Calu3 (cell line): ENCODE results near the gene IHH. TPM values are rescaled to one million over a fixed set of nuclear protein-coding genes. Genes with fewer than 3 reads are reported as not detected.

Experiments used
- BruUV-seq: library from RNA; stranded (reverse); fragments of 400-500 nt; replicated peaks from 2 replicates; lab custom pipeline; 2021; lab: Mats Ljungman, UMichigan
- CTCF ChIA-PET: fragments of 300-600 bp; sonication (Branson Sonifier 250); formaldehyde crosslinking; loops from one replicate; lab custom pipeline; 2022; ENCODE audit warnings: antibody characterized with exemption; lab: Charles Lee
- DNase-seq: peaks from one replicate; pipeline ENCODE4 v3.0.0; 2022
- H3K27ac Mint-ChIP-seq: one replicate; pipeline ENCODE4 v1.8.0; 2022; ENCODE audit warnings: mixed read lengths; ENCODE audit not compliant: unreplicated experiment
- H3K27me3 Mint-ChIP-seq: one replicate; pipeline ENCODE4 v1.8.0; 2022; ENCODE audit warnings: mixed read lengths; ENCODE audit not compliant: unreplicated experiment
- H3K36me3 Mint-ChIP-seq: one replicate; pipeline ENCODE4 v1.8.0; 2022; ENCODE audit warnings: mild to moderate bottlenecking, moderate library complexity, mixed read lengths; ENCODE audit not compliant: insufficient read depth, unreplicated experiment
- H3K4me1 Mint-ChIP-seq: one replicate; pipeline ENCODE4 v1.8.0; 2022; ENCODE audit warnings: mild to moderate bottlenecking, low read depth, mixed read lengths; ENCODE audit not compliant: unreplicated experiment
- H3K4me3 Mint-ChIP-seq: one replicate; pipeline ENCODE4 v1.8.0; 2022; ENCODE audit warnings: mild to moderate bottlenecking, low read depth, moderate library complexity, mixed read lengths; ENCODE audit not compliant: unreplicated experiment
- H3K9me3 Mint-ChIP-seq: one replicate; pipeline ENCODE4 v1.8.0; 2022; ENCODE audit warnings: low read depth, mixed read lengths; ENCODE audit not compliant: unreplicated experiment
- intact Hi-C: fragments of 100-400 bp; cut with micrococcal nuclease; formaldehyde crosslinking; loops from one replicate; pipeline ENCODE4 v1.10.0; 2022; ENCODE audit not compliant: unreplicated experiment
- total RNA-seq: library from RNA; stranded (reverse); gene quantifications from 2 replicates; pipeline ENCODE4 v1.2.3, GENCODE V29; 2022
- TF ChIP-seq, protein P1 (sequence below): fragments of 200-600 bp; IDR thresholded peaks from one replicate; pipeline ENCODE4 v1.8.0; 2022; ENCODE audit warnings: antibody characterized with exemption; ENCODE audit not compliant: unreplicated experiment

IHH gene
- total RNA-seq, 1 experiment from 2014 or later: 9.0 TPM

DNA sequence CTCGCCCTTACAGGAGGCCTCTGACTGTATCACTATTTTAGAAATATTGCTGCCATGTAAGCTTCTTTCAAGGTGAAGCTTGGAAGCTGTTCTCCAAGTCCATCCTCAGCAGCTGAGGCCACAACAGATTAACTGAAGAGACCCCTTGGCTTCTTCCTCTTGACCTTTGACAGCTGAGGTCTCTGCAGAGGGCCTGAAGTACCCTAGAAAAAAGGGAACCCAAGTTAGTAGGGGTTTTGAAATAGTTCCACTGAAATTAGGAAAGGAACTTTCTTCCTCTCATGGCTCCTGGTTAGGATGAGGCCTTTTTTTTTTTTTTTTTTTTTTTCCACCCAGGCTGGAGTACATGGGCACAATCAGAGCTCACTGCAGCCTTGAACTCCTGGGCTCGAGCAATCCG is 15.5 kb upstream of the IHH start:
- intact Hi-C loops: no loop called here
- no TSS peak for BruUV-seq
- no peak for DNase-seq
- Mint-ChIP-seq H3K4me1 (peaks cover 22% of the 10 kb centered on the region), H3K36me3 (no peaks in the 10 kb centered on the region), H3K27ac (no peak overlapping the region), H3K4me3 (no peak overlapping the region), H3K27me3 (no peaks in the 10 kb centered on the region), H3K9me3 (no peaks in the 10 kb centered on the region)
- CTCF ChIA-PET: interaction anchor here (0.6 kb wide), 2 partner anchors 11 to 80 kb away, joined by 3 to 4 read pairs; no protein-coding TSS in a partner anchor
- TF ChIP-seq, protein P1, sequence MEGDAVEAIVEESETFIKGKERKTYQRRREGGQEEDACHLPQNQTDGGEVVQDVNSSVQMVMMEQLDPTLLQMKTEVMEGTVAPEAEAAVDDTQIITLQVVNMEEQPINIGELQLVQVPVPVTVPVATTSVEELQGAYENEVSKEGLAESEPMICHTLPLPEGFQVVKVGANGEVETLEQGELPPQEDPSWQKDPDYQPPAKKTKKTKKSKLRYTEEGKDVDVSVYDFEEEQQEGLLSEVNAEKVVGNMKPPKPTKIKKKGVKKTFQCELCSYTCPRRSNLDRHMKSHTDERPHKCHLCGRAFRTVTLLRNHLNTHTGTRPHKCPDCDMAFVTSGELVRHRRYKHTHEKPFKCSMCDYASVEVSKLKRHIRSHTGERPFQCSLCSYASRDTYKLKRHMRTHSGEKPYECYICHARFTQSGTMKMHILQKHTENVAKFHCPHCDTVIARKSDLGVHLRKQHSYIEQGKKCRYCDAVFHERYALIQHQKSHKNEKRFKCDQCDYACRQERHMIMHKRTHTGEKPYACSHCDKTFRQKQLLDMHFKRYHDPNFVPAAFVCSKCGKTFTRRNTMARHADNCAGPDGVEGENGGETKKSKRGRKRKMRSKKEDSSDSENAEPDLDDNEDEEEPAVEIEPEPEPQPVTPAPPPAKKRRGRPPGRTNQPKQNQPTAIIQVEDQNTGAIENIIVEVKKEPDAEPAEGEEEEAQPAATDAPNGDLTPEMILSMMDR: no peak

DNA sequence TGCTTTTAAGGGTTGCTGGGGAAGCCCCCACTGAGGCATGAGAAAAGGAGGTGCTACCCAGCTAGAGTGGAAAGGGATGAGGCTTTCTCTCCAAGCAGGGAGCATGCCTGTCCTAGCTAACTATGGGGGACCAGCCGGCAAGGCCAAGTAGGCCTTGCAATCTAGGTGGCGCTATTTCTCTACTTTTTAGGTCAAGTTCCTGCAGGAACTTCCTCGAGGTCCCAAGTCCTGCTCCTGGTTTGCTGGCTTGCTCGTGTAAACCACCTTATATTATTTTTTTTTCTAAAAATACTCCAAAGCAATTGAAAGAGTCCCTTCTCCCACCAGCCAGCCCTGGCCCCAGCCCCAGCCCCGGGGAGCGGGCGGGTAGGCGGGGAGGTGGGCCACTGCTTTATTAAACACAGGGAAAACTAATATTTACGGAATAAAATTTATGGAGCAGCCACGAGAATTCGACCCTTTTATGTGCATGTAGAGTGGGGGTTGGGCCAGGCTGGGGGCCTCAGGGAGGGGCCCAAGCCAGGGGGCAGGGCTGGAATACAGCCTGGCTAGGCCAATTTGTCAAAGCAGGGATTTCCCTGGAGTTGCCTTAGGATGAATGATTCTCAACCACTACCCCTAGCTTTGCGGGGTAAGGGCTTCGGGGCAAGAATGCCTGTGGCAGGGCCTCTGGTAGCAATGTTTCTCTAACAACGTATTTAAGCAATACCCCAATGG is 12.8 kb upstream of the IHH start:
- CTCF ChIA-PET: interaction anchor here (0.8 to 3.3 kb wide), 8 partner anchors 12 to 81 kb away, joined by 3 to 17 read pairs (median 7); partner anchors contain the start of gene IHH

DNA sequence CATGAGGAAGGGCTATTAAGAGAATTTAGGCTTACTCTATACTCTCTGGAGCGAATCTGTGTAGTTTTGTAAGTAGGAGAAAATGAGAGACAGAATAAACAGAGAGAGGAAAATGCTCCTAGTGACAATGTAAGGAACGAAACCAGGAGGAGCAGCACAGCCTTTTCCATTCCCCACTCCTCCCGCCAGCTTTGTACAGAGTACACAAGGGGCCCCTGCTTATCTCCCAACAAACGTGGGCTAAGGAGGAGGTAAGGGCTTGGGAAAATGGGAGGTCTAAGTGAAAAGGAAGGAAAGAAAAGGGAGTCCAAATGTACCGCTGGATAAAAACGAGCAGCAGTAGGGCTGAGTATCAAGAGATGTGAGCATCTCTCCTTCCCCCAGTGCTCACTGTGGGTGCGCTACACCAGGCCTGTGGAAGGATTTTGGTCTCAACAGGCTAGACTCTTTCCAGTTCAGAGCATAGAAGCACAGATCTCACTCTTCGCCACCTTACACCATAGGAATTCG is 12.1 kb upstream of the IHH start:
- H3K27me3 Mint-ChIP-seq: no peaks in the 10 kb centered on the region
- H3K4me3 Mint-ChIP-seq: no peak overlapping the region
- DNase-seq: no peak
- TF ChIP-seq, protein P1: no peak
- no peaks in the 10 kb centered on the region for H3K9me3 Mint-ChIP-seq
- no peaks in the 10 kb centered on the region for H3K36me3 Mint-ChIP-seq
- CTCF ChIA-PET: interaction anchor here (0.8 to 3.3 kb wide), 10 partner anchors 9 to 82 kb away, joined by 3 to 17 read pairs (median 6); partner anchors contain the start of gene IHH
- no TSS peak for BruUV-seq
- intact Hi-C loops: loop anchor here (5.0 kb wide), 1 partner anchor 50 kb away; no protein-coding TSS in a partner anchor
- peaks cover 24% of the 10 kb centered on the region for H3K4me1 Mint-ChIP-seq
- H3K27ac Mint-ChIP-seq: no peak overlapping the region

More for the DNA sequence above, 12.8 kb upstream of the IHH start:
- peak; percentile 58 for DNase-seq
- intact Hi-C loops: loop anchor here (5.0 kb wide), 1 partner anchor 49 kb away; no protein-coding TSS in a partner anchor
- BruUV-seq: no TSS peak
- H3K36me3 Mint-ChIP-seq: no peaks in the 10 kb centered on the region
- no peaks in the 10 kb centered on the region for H3K27me3 Mint-ChIP-seq
- H3K4me1 Mint-ChIP-seq: peaks cover 24% of the 10 kb centered on the region
- H3K9me3 Mint-ChIP-seq: no peaks in the 10 kb centered on the region
- no peak overlapping the region for H3K4me3 Mint-ChIP-seq
- TF ChIP-seq, protein P1: peak; percentile 77
- no peak overlapping the region for H3K27ac Mint-ChIP-seq

DNA sequence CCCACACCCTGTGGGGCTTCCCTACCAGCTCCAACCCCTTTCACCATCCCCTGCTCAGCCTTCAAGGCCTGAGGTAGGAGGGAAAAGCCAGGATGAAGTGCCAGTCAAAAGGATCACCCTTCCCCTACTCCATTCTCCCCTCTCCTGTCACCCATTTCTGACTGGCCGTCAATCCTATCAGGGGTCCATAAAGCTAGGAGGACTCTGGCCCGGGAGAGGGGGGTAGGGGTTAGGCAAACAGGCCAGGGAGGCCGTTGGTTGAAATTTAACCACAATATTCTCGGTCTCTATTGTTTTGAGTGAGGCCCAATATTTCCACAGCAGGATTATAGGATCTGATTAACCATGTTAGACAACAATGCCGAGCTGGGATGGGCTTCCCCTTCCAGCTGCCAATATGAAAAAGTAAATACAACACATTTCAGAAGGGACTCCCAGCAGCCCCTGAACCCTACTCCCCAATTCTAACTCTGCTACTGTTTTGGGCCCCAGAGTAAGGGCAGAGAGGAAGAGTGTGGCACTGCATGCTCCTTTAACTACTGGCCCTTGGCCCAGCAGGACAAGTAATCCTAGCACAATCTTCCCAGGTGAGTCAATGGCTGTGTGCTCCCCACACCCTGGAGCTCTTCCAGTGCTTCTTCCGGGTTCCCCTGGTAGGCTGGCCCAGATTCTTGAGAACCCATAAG is 10.6 kb upstream of the IHH start:
- intact Hi-C loops: loop anchor here (5.0 kb wide), 1 partner anchor 51 kb away; no protein-coding TSS in a partner anchor
- Mint-ChIP-seq H3K36me3 (no peaks in the 10 kb centered on the region), H3K4me3 (no peak overlapping the region), H3K27ac (no peak overlapping the region), H3K27me3 (no peaks in the 10 kb centered on the region), H3K9me3 (no peaks in the 10 kb centered on the region), H3K4me1 (peaks cover 16% of the 10 kb centered on the region)
- CTCF ChIA-PET: interaction anchor here (0.7 to 3.3 kb wide), 10 partner anchors 8 to 85 kb away, joined by 3 to 16 read pairs (median 5); partner anchors contain the start of gene IHH
- peak; percentile 15 for DNase-seq
- no TSS peak for BruUV-seq
- TF ChIP-seq, protein P1: no peak
